ENCODE data around the gene NT5C3A.
"Not testable (repeated sequence)": the region's sequence is repeated elsewhere in the genome, so short reads cannot be mapped to it uniquely, and the experiment has no call there.

- not testable (repeated sequence) for TF ChIP-seq CTCF, POLR2A (IDR thresholded peaks at IDR 0.05)
Observed at GRCh38 chr7:33004104-33004616, 58.4 kb downstream of the NT5C3A start.

All from testis (tissue), 2 donors.